Activated CD4-positive, alpha-beta memory T cell treated with anti-CD3 and anti-CD28 coated beads for 36 hours (primary cell): Measurements from ENCODE around the gene DPEP2. TPM values are rescaled to one million over a fixed set of nuclear protein-coding genes. Genes with fewer than 3 reads are reported as not detected.

ENCODE experiments used
- CTCF ChIA-PET: fragments of 350-600 bp; sonication (Branson Sonifier 250); formaldehyde crosslinking; loops from one replicate; lab custom pipeline; 2021; ENCODE audit warnings: antibody characterized with exemption, inconsistent platforms; lab: Charles Lee
- POLR2A ChIA-PET: fragments of 350-600 bp; sonication (Branson Sonifier 250); formaldehyde crosslinking; loops from one replicate; lab custom pipeline; 2021; ENCODE audit warnings: antibody characterized with exemption; lab: Charles Lee
- DNase-seq: peaks from one replicate; pipeline ENCODE4 v3.0.0-alpha.2; 2020
- H3K27ac Mint-ChIP-seq: one replicate; pipeline ENCODE4 v1.8.0; 2021; ENCODE audit warnings: mixed read lengths
- H3K27me3 Mint-ChIP-seq: one replicate; pipeline ENCODE4 v1.8.0; 2021; ENCODE audit warnings: mixed read lengths
- H3K36me3 Mint-ChIP-seq: one replicate; pipeline ENCODE4 v1.8.0; 2021; ENCODE audit warnings: mixed read lengths
- H3K4me1 Mint-ChIP-seq: one replicate; pipeline ENCODE4 v1.8.0; 2021; ENCODE audit warnings: low read depth, mixed read lengths
- H3K4me3 Mint-ChIP-seq: one replicate; pipeline ENCODE4 v1.8.0; 2021; ENCODE audit warnings: mild to moderate bottlenecking, mixed read lengths
- H3K9me3 Mint-ChIP-seq: one replicate; pipeline ENCODE4 v1.8.0; 2021; ENCODE audit warnings: mixed read lengths
- intact Hi-C: fragments of 100-400 bp; cut with micrococcal nuclease; formaldehyde crosslinking; loops from one replicate; pipeline ENCODE4 v1.15.1; 2023
- total RNA-seq, 2 experiments: library from RNA; stranded (reverse); gene quantifications; one replicate each; pipeline ENCODE4 v1.2.3, GENCODE V29; 2021

The DPEP2 gene
- total RNA-seq, 2 experiments from 2014 or later: 3.9 to 5.3 TPM

- POLR2A ChIA-PET: no interaction called here
- peaks cover 2% of the 10 kb centered on the region for H3K4me1 Mint-ChIP-seq
- DNase-seq: no peak
- intact Hi-C loops: no loop called here
- CTCF ChIA-PET: interaction anchor here (0.9 kb wide), 1 partner anchor 131 kb away, joined by 3 read pairs; no protein-coding TSS in a partner anchor
- no peak overlapping the region for H3K4me3 Mint-ChIP-seq
- H3K36me3 Mint-ChIP-seq: peaks cover 1% of the 10 kb centered on the region
- H3K27ac Mint-ChIP-seq: no peak overlapping the region
- no peaks in the 10 kb centered on the region for H3K9me3 Mint-ChIP-seq
- H3K27me3 Mint-ChIP-seq: no peaks in the 10 kb centered on the region
Measured at GRCh38 chr16:67948015-67948414, 51.3 kb downstream of the DPEP2 start.

- CTCF ChIA-PET: no interaction called here
- no peak for DNase-seq
- Mint-ChIP-seq H3K9me3 (no peaks in the 10 kb centered on the region), H3K4me3 (no peak overlapping the region), H3K27ac (no peak overlapping the region), H3K36me3 (peaks cover 1% of the 10 kb centered on the region), H3K27me3 (no peaks in the 10 kb centered on the region), H3K4me1 (peaks cover 2% of the 10 kb centered on the region)
- intact Hi-C loops: no loop called here
- POLR2A ChIA-PET: interaction anchor here (0.7 kb wide), 1 partner anchor 10 kb away, joined by 3 read pairs; the partner anchor contains the start of gene PSMB10
Measured at GRCh38 chr16:67946966-67947558, 52.2 kb downstream of the DPEP2 start.

- POLR2A ChIA-PET: interaction anchor here (0.7 kb wide), 1 partner anchor 9 kb away, joined by 3 read pairs; the partner anchor contains the start of gene PSMB10
- H3K36me3 Mint-ChIP-seq: peaks cover 1% of the 10 kb centered on the region
- no peaks in the 10 kb centered on the region for H3K9me3 Mint-ChIP-seq
- H3K4me3 Mint-ChIP-seq: no peak overlapping the region
- H3K27ac Mint-ChIP-seq: no peak overlapping the region
- DNase-seq: no peak
- intact Hi-C loops: no loop called here
- no peaks in the 10 kb centered on the region for H3K27me3 Mint-ChIP-seq
- CTCF ChIA-PET: interaction anchor here (1.0 kb wide), 1 partner anchor 63 kb away, joined by 3 read pairs; no protein-coding TSS in a partner anchor
- peaks cover 7% of the 10 kb centered on the region for H3K4me1 Mint-ChIP-seq
Measured at GRCh38 chr16:67946128-67946569, 53.1 kb downstream of the DPEP2 start.

GRCh38 chr16:67945392-67945933, 53.8 kb downstream of the DPEP2 start:
- Mint-ChIP-seq H3K27ac (no peak overlapping the region), H3K36me3 (peaks cover 1% of the 10 kb centered on the region), H3K27me3 (no peaks in the 10 kb centered on the region), H3K4me3 (no peak overlapping the region), H3K9me3 (no peaks in the 10 kb centered on the region), H3K4me1 (peaks cover 9% of the 10 kb centered on the region)
- ChIA-PET POLR2A (no interaction called here), CTCF (interaction anchor here (1.0 kb wide), 1 partner anchor 62 kb away, joined by 3 read pairs; no protein-coding TSS in a partner anchor)
- no peak for DNase-seq
- intact Hi-C loops: no loop called here

GRCh38 chr16:67944690-67945391, 54.4 kb downstream of the DPEP2 start:
- DNase-seq: no peak
- intact Hi-C loops: no loop called here
- no peak overlapping the region for H3K27ac Mint-ChIP-seq
- CTCF ChIA-PET: interaction anchor here (1.0 kb wide), 1 partner anchor 62 kb away, joined by 3 read pairs; no protein-coding TSS in a partner anchor
- no peaks in the 10 kb centered on the region for H3K9me3 Mint-ChIP-seq
- no peaks in the 10 kb centered on the region for H3K27me3 Mint-ChIP-seq
- H3K4me1 Mint-ChIP-seq: peaks cover 15% of the 10 kb centered on the region
- no peak overlapping the region for H3K4me3 Mint-ChIP-seq
- POLR2A ChIA-PET: no interaction called here
- peaks cover 1% of the 10 kb centered on the region for H3K36me3 Mint-ChIP-seq

GRCh38 chr16:67943619-67944504, 55.4 kb downstream of the DPEP2 start, which contains the start of gene LCAT:
LCAT (minus strand) TSS chr16:67944120; CDS start chr16:67944101, 19 bp downstream.
- intact Hi-C loops: no loop called here
- Mint-ChIP-seq H3K36me3 (peaks cover 1% of the 10 kb centered on the region), H3K27ac (no peak within 1 kb of the TSS), H3K4me3 (no peak within 1 kb of the TSS), H3K4me1 (peaks cover 23% of the 10 kb centered on the region), H3K27me3 (no peaks in the 10 kb centered on the region), H3K9me3 (no peaks in the 10 kb centered on the region)
- ChIA-PET POLR2A (no interaction called here), CTCF (interaction anchor here (1.0 to 3.9 kb wide), 3 partner anchors 17 to 96 kb away, joined by 3 to 14 read pairs (median 6); no protein-coding TSS in a partner anchor)
- no peak for DNase-seq

- DNase-seq: no peak
- no peak overlapping the region for H3K27ac Mint-ChIP-seq
- no peaks in the 10 kb centered on the region for H3K27me3 Mint-ChIP-seq
- H3K4me1 Mint-ChIP-seq: peaks cover 23% of the 10 kb centered on the region
- intact Hi-C loops: no loop called here
- H3K9me3 Mint-ChIP-seq: no peaks in the 10 kb centered on the region
- no peak overlapping the region for H3K4me3 Mint-ChIP-seq
- CTCF ChIA-PET: interaction anchor here (0.8 to 4.5 kb wide), 5 partner anchors 15 to 127 kb away, joined by 3 to 22 read pairs (median 6); no protein-coding TSS in a partner anchor
- no peaks in the 10 kb centered on the region for H3K36me3 Mint-ChIP-seq
- POLR2A ChIA-PET: no interaction called here
Measured at GRCh38 chr16:67943256-67943618, 56.0 kb downstream of the DPEP2 start.

- Mint-ChIP-seq H3K27ac (no peak overlapping the region), H3K27me3 (no peaks in the 10 kb centered on the region), H3K4me3 (no peak overlapping the region), H3K36me3 (no peaks in the 10 kb centered on the region), H3K4me1 (peaks cover 23% of the 10 kb centered on the region), H3K9me3 (no peaks in the 10 kb centered on the region)
- CTCF ChIA-PET: interaction anchor here (0.8 to 4.5 kb wide), 12 partner anchors 8 to 127 kb away, joined by 3 to 22 read pairs (median 6); partner anchors contain the start of gene NRN1L
- POLR2A ChIA-PET: interaction anchor here (1.0 kb wide), 1 partner anchor 10 kb away, joined by 4 read pairs; no protein-coding TSS in a partner anchor
- no peak for DNase-seq
- intact Hi-C loops: no loop called here
Measured at GRCh38 chr16:67942510-67943255, 56.6 kb downstream of the DPEP2 start.

- ChIA-PET POLR2A (interaction anchor here (1.0 kb wide), 1 partner anchor 11 kb away, joined by 4 read pairs; no protein-coding TSS in a partner anchor), CTCF (interaction anchor here (0.7 to 4.5 kb wide), 14 partner anchors 9 to 255 kb away, joined by 3 to 22 read pairs (median 4); partner anchors contain the start of gene NRN1L)
- DNase-seq: peak; percentile 50
- Mint-ChIP-seq H3K27me3 (no peaks in the 10 kb centered on the region), H3K4me1 (peaks cover 27% of the 10 kb centered on the region), H3K4me3 (no peak overlapping the region), H3K36me3 (peaks cover 1% of the 10 kb centered on the region), H3K27ac (no peak overlapping the region), H3K9me3 (no peaks in the 10 kb centered on the region)
- intact Hi-C loops: no loop called here
Measured at GRCh38 chr16:67942200-67942509, 57.1 kb downstream of the DPEP2 start.

- no peaks in the 10 kb centered on the region for H3K9me3 Mint-ChIP-seq
- H3K27me3 Mint-ChIP-seq: no peaks in the 10 kb centered on the region
- POLR2A ChIA-PET: interaction anchor here (1.0 kb wide), 1 partner anchor 11 kb away, joined by 4 read pairs; no protein-coding TSS in a partner anchor
- peak overlapping the region; percentile 69 for H3K27ac Mint-ChIP-seq
- intact Hi-C loops: no loop called here
- H3K4me3 Mint-ChIP-seq: no peak overlapping the region
- peaks cover 6% of the 10 kb centered on the region for H3K36me3 Mint-ChIP-seq
- H3K4me1 Mint-ChIP-seq: peaks cover 31% of the 10 kb centered on the region
- CTCF ChIA-PET: interaction anchor here (0.6 to 4.5 kb wide), 22 partner anchors 9 to 395 kb away, joined by 3 to 22 read pairs (median 4); partner anchors contain the start of genes DDX28, DUS2 and NRN1L
- DNase-seq: no peak
Measured at GRCh38 chr16:67941469-67942199, 57.6 kb downstream of the DPEP2 start.
